NCI-H446 treated with DMSO at 0.1 percent for 48 hours (cell line): ENCODE data around the gene DDX39B.
"Not testable (repeated sequence)": the region's sequence is repeated elsewhere in the genome, so short reads cannot be mapped to it uniquely, and the experiment has no call there.

Source experiments
- DNase-seq: peaks from one replicate; lab custom pipeline; 2025; lab: John Stamatoyannopoulos, UW

DDX39B gene

DNA sequence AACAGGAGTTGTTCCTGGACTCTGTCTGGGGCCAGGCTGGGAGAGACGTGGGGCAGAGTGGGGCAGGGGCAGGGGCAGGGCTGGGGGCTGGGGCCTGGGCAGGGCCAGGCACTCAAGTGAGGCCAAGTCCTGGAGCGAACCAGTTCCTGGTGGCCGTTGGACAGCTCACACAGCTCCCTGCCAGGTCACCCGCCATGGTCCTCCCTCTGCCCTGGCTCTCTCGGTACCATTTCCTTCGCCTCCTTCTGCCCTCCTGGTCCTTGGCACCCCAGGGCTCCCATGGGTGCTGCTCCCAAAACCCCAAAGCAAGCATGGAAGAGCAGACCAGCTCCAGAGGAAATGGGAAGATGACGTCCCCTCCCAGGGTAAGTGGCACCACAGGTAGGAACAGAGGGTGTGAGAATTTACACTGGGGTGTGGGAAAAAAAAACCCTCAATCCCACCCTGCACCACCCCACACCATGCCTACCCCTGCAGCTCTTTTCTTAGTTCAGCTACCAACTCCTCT lies 12.9 kb downstream of the DDX39B start, which contains the start of gene MCCD1:
TSS of gene MCCD1 (plus strand) at position 142 of the 508 bp plus-strand sequence. CDS start at position 195, 53 bp downstream.
- no peak for DNase-seq

GRCh38 chr6:31528307-31528777 lies 13.5 kb downstream of the DDX39B start:
- no peak for DNase-seq

DNA sequence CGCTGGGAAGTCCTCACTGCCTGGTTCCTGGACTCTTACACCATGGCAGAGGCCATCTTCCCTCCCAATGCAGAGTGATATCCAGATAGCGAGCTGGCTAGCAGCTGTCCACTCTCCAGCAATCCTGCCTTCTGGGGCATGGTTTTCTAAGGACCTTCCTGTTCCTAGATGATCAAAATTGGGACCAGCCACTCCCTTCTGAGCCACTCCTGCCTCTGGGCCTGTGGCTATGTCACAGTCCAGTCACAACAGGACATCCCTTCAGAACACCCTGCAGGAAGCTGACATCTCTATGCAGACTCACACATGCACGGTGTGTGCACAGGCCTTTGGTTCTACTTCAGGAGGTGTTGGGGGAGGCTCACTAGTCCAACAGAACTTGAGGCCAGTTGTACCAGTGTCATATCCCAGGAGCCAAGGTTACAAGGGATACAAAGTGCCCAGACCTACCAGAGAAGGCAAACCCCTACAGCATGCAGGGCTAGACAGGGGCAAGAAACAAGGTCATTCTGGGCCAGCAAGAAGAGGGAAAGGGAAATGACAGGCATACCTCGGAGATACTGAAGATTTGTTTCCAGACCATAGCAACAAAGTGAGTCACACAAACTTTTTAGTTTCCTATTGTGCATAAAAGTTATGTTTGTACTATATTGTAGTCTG lies 15.7 kb downstream of the DDX39B start:
- no peak for DNase-seq

GRCh38 chr6:31525553-31525931 lies 16.3 kb downstream of the DDX39B start:
- DNase-seq: no peak

DNA sequence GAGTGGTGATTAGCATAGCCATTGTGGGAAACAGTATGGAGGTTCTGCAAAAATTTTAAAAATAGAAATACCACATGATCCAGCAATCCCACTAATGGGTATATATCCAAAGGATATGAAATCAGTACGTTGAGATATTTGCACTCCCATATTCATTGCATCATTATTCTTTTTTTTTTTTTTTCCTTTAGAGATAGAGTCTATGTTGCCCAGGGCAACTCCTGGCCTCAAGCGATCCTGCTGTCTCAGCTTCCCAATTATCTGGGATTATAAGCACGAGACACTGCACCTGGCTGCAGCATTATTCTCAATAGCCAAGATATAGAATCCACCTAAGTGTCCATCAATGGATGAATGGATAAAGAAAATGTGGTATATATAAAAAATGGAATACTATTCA lies 20.0 kb downstream of the DDX39B start:
- DNase-seq: no peak

GRCh38 chr6:31513456-31514165 lies 28.2 kb downstream of the DDX39B start:
- no peak for DNase-seq

DNA sequence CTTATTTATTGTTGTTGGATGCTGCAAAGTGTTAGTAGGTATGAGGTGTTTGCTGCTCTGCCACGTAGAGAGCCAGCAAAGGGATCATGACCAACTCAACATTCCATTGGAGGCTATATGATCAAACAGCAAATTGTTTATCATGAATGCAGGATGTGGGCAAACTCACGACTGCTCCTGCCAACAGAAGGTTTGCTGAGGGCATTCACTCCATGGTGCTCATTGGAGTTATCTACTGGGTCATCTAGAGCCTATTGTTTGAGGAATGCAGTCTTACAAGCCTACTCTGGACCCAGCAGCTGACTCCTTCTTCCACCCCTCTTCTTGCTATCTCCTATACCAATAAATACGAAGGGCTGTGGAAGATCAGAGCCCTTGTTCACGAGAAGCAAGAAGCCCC lies 31.8 kb downstream of the DDX39B start:
- DNase-seq: no peak

DNA sequence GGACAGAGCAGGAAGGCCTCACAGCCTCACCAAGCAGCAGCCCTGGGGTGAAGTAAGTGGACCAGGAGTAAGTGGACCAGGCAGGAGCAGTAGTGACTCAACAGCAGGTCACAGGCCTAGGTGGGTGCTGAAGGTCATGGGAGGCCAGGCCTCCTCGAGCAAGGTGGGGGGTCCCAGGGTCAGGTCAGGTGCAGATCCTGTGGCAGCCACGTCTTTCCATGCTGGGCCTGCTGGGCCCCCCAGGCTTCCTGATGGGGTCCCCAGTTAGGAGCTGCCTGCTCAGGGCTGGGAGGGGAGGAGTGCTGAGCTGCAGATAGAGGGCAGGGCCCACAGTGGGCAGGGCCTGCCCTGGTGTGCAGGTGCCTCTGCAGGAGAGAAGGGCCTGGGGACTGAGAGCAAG lies 32.8 kb downstream of the DDX39B start:
- not testable (repeated sequence) for DNase-seq

DNA sequence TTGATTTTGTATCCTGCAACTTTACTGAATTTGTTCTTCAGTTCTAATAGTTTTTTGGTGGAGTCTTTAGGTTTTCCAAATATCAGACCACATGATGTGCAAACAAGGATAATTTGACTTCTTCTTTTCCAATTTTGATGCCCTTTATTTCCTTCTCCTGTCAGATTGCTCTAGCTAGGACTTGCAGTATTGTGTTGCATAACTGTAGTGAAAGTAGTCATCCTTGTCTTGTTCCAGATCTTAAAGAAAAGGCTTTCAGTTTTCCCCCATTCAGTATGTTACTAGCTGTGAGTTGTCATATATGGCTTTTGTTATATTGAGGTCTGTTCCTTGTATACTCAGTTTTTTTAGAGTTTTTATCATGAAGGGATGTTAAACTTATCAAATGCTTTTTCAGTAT lies 39.2 kb downstream of the DDX39B start:
- DNase-seq: no peak

GRCh38 chr6:31499648-31500047 lies 42.2 kb downstream of the DDX39B start:
- DNase-seq: not testable (repeated sequence)

- DNase-seq: no peak
Measured at GRCh38 chr6:31498748-31499147, 43.1 kb downstream of the DDX39B start.

DNA sequence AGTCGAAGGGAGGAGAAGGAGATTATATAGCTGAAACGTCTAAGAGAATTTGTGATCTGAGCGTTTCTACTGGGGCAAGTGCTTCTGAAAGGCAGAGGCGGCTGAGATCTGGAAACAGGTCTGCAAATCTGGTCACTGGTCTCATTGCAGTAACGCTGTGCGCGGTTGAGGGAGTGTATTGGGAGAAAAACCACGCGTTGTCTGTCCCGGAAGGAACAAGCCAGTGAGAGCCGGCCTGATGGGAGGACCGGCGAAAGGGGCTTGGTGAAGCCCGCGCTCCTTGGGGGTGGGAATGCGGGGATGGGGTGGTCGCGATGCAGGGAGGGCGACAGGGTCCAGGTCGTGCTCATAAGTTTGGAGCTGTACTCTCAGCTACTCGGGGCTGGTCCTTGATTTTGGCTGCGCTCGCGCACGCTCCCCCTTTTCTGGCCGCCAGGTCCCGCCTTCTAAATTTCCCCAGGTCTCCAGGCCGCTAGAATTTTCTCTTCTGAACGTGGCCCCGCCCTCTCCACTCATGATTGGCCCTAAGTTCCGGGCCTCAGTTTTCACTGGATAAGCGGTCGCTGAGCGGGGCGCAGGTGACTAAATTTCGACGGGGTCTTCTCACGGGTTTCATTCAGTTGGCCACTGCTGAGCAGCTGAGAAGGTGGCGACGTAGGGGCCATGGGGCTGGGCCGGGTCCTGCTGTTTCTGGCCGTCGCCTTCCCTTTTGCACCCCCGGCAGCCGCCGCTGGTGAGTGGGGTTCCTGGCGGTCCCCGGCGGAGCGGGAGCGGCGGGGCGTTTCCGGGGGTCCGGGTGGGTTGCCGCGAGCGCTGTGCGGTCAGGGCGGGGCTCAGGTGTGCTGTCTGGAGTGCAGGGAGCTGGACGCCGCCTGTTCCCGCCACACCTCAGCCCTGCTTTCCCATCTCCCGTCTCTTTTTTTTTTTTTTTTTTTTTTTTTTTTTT lies 44.0 kb downstream of the DDX39B start, which contains the start of gene MICB:
TSS of gene MICB (plus strand) at position 615 of the 946 bp plus-strand sequence. CDS start at position 664, 49 bp downstream.
- no peak for DNase-seq

- DNase-seq: not testable (repeated sequence)
Measured at GRCh38 chr6:31496826-31497225, 45.0 kb downstream of the DDX39B start.

DNA sequence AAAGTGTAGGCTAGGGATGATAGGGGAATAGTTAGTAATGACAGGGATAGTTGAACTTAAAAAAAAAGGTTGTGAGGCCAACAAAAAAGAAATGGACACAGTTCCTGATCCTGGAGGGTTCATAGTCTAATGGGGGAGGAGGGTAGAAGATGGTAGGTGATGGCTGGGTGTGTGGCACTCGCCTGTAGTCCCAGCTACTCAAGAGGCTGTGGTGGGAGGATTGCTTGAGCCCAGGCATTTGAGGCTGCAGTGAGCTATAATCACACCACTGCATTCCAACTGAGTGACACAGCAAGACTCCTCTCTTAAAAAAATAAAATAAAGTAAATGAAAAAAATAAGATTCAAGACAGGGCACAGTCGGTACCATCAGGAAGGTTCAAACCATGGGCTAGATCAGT lies 46.2 kb downstream of the DDX39B start:
- no peak for DNase-seq

DNA sequence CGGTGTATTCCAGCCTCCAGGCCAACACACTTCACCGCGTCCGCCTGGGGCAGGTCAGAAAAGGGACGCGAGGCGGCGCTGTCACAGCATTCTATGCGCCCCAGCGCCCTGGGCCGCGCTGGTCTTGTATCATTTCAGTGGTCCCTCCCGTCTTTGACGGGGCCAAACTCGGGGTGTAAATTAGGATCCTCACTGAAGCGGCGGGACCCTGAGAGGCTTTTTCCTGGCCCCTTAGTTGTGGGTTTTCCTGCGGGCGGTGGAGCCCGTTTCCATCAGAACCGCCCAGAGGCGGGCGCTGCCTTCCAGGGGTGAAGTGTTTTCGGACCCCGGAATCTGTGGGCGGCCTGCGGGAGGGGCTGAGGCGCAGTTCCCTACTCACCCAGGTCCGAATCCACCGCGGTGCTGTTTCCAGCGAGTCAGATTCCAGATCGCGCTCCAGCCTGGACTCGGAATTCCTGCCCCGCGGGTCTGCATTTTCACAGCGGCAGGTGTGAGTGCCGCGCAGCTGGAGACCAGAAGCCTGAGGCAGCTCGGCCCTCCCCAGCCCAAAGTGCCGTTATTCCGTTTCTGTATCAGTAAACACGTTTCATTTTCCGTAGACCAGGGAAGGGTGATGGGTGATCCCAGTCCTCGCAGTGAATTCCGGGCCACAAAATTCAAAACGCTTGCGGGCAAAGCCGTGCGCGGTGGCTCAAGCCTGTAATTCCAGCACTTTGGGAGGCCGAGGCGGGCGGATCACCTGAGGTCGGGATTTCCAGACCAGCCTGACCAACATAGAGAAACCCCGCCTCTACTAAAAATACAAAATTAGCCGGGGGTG lies 47.7 kb downstream of the DDX39B start:
- no peak for DNase-seq

GRCh38 chr6:31493550-31493874 lies 48.3 kb downstream of the DDX39B start:
- not testable (repeated sequence) for DNase-seq

DNA sequence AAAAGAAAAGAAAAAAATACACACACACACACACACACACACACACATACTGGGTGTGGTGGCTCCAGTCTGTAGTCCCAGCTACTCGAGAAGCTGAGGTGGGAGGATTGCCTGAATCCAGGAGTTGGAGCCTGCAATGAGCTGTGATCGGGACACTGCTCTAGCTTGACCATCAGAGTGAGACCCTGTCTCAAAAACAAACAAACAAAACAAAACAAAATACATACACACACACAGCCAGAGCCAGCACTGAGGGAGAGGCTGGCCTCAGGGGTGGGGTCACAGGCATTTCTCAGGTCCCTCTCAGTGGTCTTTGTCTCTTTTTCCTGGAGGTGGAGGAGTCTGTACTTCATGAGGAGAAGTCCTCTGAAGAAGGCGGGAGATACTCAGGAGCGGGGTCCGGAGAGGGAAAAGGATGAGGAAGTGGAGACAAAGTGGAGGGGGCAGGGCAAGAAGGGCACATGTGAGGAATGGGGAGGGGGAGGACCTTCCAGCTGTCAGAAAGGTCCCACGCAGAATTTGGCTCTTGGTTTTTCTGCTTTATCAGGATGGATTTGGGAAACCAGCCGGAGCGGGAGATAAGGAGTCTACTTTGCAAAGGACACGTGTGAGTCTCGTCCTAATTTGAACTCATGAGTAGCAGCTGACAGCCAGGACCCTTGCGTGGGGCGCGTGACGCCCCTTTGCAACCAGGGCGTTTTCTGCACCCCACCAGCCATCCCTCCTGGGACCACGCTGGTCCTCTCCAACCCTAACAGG lies 51.5 kb downstream of the DDX39B start:
- no peak for DNase-seq

DNA sequence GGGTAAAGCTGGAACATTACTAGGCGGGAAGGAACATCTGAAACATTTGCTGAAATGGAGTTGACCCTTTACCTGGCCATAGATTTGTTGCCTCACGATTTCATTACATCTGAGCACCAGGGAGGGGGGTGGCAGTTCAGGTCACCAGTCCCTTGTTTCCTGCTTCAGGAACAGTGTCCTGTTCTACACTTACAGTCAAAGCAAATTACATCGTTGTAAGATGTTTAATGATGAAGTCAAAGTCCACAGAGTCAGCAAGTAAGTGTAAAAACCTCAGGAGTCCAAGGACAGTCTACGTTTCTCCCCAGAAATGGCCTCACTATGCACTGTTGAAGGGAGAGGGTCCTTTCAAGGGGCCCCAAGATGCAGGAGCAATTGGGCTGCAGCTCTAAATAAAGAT lies 52.7 kb downstream of the DDX39B start:
- no peak for DNase-seq

GRCh38 chr6:31487674-31488073 lies 54.1 kb downstream of the DDX39B start:
- not testable (repeated sequence) for DNase-seq

- DNase-seq: not testable (repeated sequence)
Measured at GRCh38 chr6:31486065-31486837, 55.6 kb downstream of the DDX39B start.
